Activated CD8-positive, alpha-beta memory T cell treated with anti-CD3 and anti-CD28 coated beads for 4 hours (primary cell): ENCODE results near the gene COL4A4.
"Not testable (repeated sequence)": the region's sequence is repeated elsewhere in the genome, so short reads cannot be mapped to it uniquely, and the experiment has no call there.

ENCODE experiments used
- DNase-seq, 2 donors: peaks; one replicate each; pipeline ENCODE4 v3.0.0-alpha.2; 2020; ENCODE audit warnings: low read depth in 2 of 2

The COL4A4 gene

GRCh38 chr2:227163998-227164762 lies at the start of gene COL4A4, which contains the start of gene COL4A3:
Gene COL4A4 (minus strand): TSS chr2:227164205. CDS start chr2:227147483, 16,722 bp downstream.
Gene COL4A3 (plus strand): TSS chr2:227164624. CDS start chr2:227164727, 103 bp downstream.
- no peak for DNase-seq

GRCh38 chr2:227207573-227207972 lies 43.6 kb upstream of the COL4A4 start:
- no peak for DNase-seq

- DNase-seq: no peak
Observed at GRCh38 chr2:227206406-227206805, 42.4 kb upstream of the COL4A4 start.

GRCh38 chr2:227205701-227206100 lies 41.7 kb upstream of the COL4A4 start:
- no peak for DNase-seq

GRCh38 chr2:227204452-227204851 lies 40.4 kb upstream of the COL4A4 start:
- no peak for DNase-seq

GRCh38 chr2:227201771-227202170 lies 37.8 kb upstream of the COL4A4 start:
- no peak for DNase-seq

- DNase-seq: no peak
Observed at GRCh38 chr2:227198866-227199265, 34.9 kb upstream of the COL4A4 start.

GRCh38 chr2:227194219-227194618 lies 30.2 kb upstream of the COL4A4 start:
- DNase-seq: no peak

GRCh38 chr2:227192491-227192890 lies 28.5 kb upstream of the COL4A4 start:
- no peak for DNase-seq

GRCh38 chr2:227191367-227191766 lies 27.4 kb upstream of the COL4A4 start:
- no peak for DNase-seq

- no peak for DNase-seq
Observed at GRCh38 chr2:227188292-227188691, 24.3 kb upstream of the COL4A4 start.

GRCh38 chr2:227186751-227187150 lies 22.7 kb upstream of the COL4A4 start:
- no peak for DNase-seq

- DNase-seq: no peak
Observed at GRCh38 chr2:227185615-227186232, 21.7 kb upstream of the COL4A4 start.

GRCh38 chr2:227183657-227184367 lies 19.8 kb upstream of the COL4A4 start:
- no peak for DNase-seq

- DNase-seq: no peak
Observed at GRCh38 chr2:227182765-227183164, 18.8 kb upstream of the COL4A4 start.

- no peak for DNase-seq
Observed at GRCh38 chr2:227180770-227181169, 16.8 kb upstream of the COL4A4 start.

- no peak for DNase-seq
Observed at GRCh38 chr2:227179988-227180685, 16.1 kb upstream of the COL4A4 start.

- no peak for DNase-seq
Observed at GRCh38 chr2:227177592-227178336, 13.8 kb upstream of the COL4A4 start.

- not testable (repeated sequence) for DNase-seq
Observed at GRCh38 chr2:227171779-227172178, 7.8 kb upstream of the COL4A4 start.

GRCh38 chr2:227164763-227165291 lies 822 bp upstream of the COL4A4 start:
- DNase-seq: no peak

- no peak for DNase-seq
Observed at GRCh38 chr2:227163485-227163997, 464 bp downstream of the COL4A4 start.
